UCSD-AML1 (cell line): ENCODE results near the gene TCTN1.
"Not testable (repeated sequence)": the region's sequence is repeated elsewhere in the genome, so short reads cannot be mapped to it uniquely, and the experiment has no call there.

ENCODE experiments used
- DNase-seq: peaks from one replicate; lab custom pipeline; 2025; ENCODE audit not compliant: unreplicated experiment; lab: John Stamatoyannopoulos, UW

Gene TCTN1

DNA sequence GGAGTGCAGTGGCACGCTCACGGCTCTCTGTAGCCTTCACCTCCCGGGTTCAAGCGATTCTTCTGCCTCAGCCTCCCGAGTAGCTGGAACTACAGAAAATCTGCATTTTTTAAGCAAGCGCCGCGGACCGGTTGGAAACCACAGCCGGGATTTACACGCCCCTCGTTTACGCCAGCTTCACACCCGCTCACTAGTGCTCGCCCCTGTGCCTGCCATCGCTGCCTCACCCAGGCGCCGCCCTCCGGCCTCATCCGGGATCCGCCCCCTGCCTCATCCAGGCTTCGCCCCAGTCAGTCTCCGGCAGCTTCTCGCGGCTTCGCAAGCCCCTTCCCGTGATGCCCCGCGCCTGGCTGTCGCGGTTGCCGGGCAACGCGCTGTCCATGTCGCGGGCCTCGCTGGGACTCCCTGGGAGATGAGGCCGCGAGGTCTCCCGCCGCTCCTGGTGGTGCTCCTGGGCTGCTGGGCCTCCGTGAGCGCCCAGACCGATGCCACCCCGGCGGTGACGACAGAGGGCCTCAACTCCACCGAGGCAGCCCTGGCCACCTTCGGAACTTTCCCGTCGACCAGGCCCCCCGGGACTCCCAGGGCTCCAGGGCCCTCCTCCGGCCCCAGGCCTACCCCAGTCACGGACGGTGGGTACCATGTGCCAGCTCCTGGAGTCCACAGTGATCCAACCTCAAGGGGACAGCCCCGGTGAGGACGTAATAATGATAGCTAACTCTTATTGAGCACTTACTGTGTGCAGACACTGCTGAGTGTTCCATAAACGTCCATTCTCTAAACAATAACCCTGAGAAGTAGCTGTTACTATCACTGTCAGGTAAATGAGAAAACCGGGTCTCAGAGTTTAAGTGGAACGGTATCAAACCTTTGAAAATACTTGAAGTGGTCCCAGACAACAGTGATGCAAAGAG is at the start of gene TCTN1:
Gene TCTN1 (plus strand): TSS at position 359 of the 914 bp plus-strand sequence. CDS start 54 bp downstream, at position 413.
- DNase-seq: peak; percentile 95

DNA sequence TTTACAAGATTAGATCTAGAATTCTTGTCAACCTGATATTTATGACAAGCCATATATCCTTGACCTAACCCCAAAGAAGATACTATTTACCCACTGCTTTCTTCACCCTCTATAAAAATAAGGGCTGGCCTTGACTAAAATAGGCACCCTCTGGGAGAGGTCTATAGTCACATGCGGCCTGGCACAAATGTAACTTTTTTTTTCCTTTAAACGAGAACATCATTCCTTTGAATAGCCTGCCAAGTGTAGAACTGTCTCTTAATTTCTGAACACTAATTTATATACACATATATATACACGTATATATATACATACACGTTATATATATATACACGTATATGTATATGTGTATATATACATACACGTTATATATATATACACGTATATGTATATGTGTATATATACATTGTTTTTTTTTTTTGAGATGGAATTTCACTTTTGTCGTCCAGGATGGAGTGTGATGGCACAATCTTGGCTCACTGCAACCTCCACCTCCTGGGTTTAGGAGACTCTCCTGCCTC is 49.4 kb upstream of the TCTN1 start:
- DNase-seq: no peak

GRCh38 chr12:110565894-110566871 is 47.7 kb upstream of the TCTN1 start:
- DNase-seq: no peak

DNA sequence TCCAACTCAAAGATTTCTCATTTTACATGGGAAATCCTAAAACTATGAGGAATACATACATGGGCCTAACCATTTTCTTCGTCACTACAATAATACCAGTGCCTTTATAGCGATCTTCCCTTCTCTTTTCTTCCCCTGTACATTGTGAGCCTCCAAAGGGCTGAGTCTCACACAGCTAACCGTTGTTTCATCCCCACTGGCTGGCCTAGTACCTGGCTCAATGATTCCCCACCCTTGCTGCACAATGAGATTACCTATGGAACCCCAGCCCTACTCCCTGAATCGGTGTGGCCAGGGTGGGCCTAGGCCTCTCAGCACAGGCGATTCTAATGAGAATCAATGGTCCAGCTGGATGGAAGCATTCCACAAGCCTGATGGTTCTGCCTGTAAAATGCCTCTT is 46.9 kb upstream of the TCTN1 start:
- no peak for DNase-seq

DNA sequence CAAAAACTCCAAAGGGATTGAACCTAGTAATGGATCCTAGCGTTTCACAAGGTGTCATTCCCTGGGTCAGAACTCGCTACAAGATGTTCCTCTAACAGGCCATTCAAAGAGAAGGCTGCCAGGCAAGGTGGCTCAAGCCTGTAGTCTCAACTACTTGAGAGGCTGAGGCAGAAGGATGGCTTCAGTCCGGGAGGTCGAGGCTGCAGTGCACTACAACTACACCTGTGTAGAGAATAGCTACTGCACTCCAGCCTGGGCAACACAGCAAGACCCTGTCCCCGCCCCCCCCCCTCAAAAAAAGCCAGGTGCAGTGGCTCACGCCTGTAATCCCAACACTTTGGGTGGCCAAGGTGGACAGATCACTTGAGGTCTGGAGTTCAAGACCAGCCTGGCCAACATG is 45.2 kb upstream of the TCTN1 start:
- no peak for DNase-seq

- not testable (repeated sequence) for DNase-seq
Measured at GRCh38 chr12:110569838-110570237, 44.1 kb upstream of the TCTN1 start.

GRCh38 chr12:110570798-110571197 is 43.1 kb upstream of the TCTN1 start:
- DNase-seq: not testable (repeated sequence)

GRCh38 chr12:110574044-110574443 is 39.9 kb upstream of the TCTN1 start:
- no peak for DNase-seq

- not testable (repeated sequence) for DNase-seq
Measured at GRCh38 chr12:110574717-110575230, 39.2 kb upstream of the TCTN1 start.

GRCh38 chr12:110575326-110575725 is 38.6 kb upstream of the TCTN1 start:
- DNase-seq: no peak

DNA sequence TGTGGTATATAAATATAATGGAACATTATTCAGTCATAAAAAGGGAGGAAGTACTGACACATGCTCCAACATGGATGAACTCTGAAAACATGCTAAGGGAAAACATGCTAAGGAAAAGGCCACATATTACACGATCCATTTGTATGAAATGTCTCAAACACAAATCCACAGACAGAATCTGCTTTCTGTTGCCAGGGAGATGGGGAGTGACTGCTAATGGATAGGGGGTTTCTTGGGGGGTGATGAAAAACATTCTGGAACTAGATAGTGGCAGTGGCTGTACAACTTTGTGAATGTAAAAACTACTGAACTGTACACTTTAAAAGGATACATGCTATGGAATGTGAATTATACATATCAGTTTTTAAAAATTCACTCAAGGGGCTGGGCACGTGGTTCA is 37.4 kb upstream of the TCTN1 start:
- no peak for DNase-seq

DNA sequence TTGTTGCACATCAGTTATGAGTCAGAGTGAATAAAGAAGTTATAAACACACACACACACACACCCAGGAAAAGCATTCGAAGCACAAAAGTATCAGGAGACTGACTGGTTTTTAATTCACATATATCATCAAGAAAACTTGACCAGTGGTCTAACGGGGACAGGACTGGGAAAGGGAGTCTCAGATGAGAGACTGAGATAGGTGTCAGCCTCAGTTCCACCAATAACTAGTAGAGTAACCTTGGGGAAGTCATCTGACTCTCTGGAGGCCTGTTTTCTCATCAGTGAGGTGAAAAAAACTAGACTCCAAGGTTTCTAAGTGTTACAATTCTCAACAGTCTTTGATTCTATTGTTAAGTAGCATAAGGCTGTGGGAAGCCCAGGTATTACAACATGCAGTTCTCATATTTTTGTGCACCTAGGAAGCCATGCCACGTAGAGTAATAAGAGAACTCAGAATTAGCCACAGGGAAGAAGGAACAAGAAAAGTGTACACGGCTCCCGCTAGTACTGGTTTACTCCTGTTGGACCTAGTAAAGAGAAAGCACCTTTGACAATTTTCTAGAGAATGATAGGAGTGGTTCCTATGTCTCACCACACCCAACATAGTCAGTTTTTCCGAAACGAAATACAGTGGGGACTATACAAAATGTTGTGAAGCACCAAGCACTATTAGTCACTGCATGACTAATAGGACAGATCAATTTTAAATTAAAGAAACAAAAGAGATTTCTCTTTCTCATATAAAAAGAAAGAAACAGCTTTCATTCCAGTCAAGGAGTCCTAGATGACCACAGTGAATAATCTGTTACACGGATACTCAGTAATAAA is 35.9 kb upstream of the TCTN1 start:
- DNase-seq: no peak

GRCh38 chr12:110578694-110579534 is 35.0 kb upstream of the TCTN1 start:
- no peak for DNase-seq

GRCh38 chr12:110579535-110580253 is 34.2 kb upstream of the TCTN1 start:
- no peak for DNase-seq

GRCh38 chr12:110581931-110582275 is 32.0 kb upstream of the TCTN1 start:
- DNase-seq: no peak

DNA sequence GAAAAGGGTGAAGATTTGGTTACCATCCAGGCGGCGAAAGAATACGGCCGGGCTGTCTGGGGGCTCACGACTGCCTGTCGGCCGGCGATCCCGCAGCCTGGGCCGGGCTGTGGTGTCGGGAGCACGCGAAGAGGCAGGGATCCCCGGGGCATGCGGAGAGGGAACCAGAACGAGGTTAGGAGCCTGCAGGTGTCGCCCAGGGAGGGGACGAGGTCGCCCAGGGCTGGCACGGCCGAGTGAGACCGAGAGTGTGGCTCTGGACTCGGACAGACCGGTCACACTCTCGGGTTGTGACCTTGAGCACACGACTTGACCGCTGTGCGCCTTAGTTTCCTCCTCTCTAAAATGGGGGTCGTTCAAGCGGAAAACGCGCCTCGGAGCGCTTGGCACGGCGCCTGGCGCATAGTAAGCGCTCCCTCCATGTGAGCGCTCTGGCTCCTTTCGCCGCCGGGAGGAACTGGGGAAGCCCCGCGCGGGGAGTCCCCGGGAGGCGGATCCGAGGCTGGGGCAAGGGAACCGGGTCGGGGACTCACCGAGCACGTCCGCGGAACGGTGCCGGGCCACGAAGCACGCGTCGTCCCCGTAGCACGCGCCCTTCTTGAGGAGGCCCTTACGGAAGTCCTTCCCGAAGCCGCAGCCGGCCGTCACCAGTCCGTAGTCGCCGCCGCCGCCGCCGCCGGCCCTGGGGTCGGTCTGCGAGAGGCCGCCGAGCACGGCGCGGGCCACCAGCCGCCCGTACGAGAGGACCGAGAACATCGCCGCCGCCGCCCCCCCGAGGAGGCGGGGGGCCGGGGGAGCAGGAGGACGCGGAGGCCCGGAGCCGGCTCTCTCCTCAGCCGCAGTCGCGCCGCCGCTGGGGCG is 31.4 kb upstream of the TCTN1 start:
- DNase-seq: peak; percentile 60

DNA sequence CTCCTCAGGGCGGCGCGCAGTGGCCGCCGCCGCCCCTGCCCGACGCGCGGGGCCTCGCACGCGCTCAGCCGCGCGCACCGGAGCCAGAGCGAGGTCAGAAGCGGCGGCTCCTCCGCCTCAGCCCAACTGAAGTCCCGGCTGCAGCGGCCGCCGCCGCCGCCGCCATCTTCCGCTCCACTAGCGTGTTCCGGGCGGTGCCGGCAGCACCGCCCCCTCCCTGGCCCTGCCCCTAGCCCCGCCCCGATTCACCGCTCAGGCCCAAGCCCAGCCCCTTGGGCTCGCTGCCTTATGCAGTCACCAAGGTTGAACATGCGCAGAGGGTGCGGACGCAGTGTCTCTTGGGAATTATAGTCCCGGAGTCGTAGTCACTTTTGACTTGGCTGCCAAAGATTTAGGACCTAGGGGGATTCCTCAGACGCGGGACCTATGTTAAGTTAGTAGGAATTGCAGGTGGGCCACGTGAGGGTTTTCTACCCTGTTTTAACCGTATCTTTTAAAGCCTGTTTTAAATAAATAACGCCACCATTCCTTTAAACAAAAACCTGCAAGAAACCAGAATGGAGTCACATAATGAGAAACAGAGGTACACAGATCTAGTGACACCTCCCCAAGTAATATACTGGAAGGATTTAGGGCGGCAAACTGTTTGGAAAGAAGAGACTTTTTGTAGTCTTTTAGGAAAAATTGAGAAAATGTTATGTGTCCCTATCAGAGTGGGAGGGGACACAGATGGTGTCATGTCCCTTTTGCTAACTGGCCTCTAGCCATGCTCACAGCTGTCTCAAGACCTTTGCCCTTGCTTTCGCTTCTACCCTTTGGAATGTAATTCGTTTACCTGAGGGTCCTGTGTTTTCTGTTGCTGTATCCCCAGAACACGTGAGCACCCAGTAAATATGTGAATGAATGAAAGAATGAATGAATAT is 30.5 kb upstream of the TCTN1 start, which contains the start of gene PPTC7:
Gene PPTC7 (minus strand): TSS at position 182 of the 923 bp plus-strand sequence. CDS start 287 bp downstream, outside the sequence.
- peak; percentile 96 for DNase-seq
